LNCaP clone FGC (cell line): ENCODE data around the gene PITRM1.
"Not testable (repeated sequence)": the region's sequence is repeated elsewhere in the genome, so short reads cannot be mapped to it uniquely, and the experiment has no call there.

Source experiments
- DNase-seq: peaks from one replicate; pipeline ENCODE4 v3.0.0-alpha.2; 2011; ENCODE audit warnings: low read depth
- H3K4me3 ChIP-seq: 2 replicates; pipeline ENCODE4 v1.5.1; 2011; ENCODE audit warnings: mild to moderate bottlenecking, low read depth, low read length, control low read depth
- CTCF ChIP-seq: IDR thresholded peaks from 2 replicates; pipeline ENCODE4 v1.5.1; 2012; ENCODE audit warnings: mild to moderate bottlenecking; ENCODE audit not compliant: control insufficient read depth, insufficient read depth; ENCODE audit errors: extremely low read depth

Gene PITRM1

DNA sequence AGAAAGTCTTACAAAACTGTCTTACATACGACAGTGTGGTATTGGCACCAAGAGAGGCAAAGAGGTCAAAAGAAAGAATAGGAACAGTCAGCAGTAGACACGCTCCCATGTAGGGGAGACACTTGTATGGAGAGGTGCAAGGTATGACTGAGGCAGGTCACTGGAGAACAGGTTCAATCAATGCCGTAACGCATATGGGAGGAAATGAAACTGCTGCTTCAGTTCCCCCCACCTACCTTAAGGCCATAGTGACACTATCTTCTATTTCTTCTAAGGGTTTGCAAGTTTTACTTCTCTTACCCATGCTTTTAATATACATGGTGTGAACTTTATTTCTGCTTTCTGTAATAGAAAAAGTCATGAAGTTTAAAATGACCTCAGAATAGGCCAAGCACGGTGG is 5.5 kb upstream of the PITRM1 start:
- DNase-seq, result no peak
- no peak overlapping the region for H3K4me3 ChIP-seq
- no peak for TF ChIP-seq CTCF

DNA sequence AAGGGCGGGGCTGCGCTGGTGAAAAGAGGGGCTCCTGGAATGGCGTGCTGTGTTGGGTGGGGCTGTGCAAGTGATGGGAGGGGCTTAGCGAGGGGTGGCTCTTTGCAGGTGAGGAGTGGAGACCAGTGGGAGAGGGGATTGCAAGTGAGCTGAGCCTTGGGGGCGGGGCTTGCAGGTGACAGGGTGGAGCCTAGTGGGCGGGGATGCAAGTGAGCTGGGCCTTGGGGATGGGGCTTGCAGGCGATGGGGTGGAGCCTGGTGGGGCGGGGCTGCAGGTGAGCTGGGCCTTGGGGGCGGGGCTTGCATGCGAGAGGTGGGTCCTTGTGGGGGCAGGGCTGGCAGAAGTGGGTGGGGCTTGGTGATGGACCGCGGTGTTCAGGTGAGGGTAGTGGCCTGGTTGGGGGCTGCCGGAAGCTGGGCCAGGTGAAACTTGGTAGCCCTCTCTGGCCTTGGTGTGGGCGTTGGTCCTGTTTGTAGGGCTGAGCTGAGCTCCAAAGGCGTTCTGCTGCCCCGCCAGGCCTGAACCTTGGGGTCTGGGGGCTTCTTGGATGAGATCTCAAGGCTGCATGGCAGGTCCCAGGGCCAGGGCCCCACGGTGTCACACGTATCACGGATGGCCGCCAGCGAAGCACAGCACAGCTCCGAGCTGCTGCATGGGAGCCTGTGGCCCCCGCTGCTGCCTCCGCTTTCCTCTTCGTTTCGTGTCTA is 743 bp upstream of the PITRM1 start:
- DNase-seq, result no peak
- peak overlapping the region; percentile 56 for H3K4me3 ChIP-seq
- no peak for TF ChIP-seq CTCF

DNA sequence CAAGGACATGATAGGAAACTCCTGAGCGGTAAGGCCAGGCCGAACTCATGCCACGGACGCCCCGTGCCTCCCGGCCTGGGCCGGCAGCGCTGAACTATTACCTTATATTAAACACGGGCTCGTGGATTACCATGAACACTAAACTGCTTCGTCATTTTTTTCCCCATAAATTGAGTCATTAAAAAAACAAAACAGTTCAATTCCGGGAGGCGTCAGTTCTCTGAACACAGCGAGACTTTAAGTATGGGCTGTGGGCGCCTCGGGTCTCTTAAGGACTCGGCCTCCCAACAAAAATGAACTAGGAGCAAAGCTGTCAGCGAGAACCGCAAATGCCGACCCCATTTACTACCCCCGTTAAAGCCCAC is 519 bp downstream of the PITRM1 start:
- peak overlapping the region; percentile 94 for H3K4me3 ChIP-seq
- DNase-seq, result no peak
- no peak for TF ChIP-seq CTCF

DNA sequence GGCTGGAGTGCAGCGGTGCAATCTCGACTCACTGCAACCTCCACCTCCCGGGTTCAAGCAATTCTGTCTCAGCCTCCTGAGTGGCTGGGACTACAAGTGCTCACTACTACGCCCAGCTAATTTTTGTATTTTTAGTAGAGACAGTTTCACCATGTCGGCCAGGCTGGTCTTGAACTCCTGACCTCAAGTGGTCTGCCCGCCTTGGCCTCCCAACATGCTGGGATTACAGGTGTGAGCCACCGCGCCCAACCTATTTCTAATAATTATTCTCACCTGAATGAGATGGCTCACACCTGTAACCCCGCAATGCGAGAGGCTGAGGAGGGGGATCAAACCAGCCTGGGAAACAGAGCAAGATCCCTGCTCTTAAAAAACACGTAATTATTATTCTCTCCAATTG is 1.1 kb downstream of the PITRM1 start:
- not testable (repeated sequence) for DNase-seq
- H3K4me3 ChIP-seq, result peak overlapping the region; percentile 94

- no peak for TF ChIP-seq CTCF
- no peak overlapping the region for H3K4me3 ChIP-seq
- DNase-seq, result no peak
Observed at GRCh38 chr10:3169673-3170072, 2.9 kb downstream of the PITRM1 start.

- no peak for DNase-seq
- no peak overlapping the region for H3K4me3 ChIP-seq
- no peak for TF ChIP-seq CTCF
Observed at GRCh38 chr10:3169271-3169670, 3.3 kb downstream of the PITRM1 start.

DNA sequence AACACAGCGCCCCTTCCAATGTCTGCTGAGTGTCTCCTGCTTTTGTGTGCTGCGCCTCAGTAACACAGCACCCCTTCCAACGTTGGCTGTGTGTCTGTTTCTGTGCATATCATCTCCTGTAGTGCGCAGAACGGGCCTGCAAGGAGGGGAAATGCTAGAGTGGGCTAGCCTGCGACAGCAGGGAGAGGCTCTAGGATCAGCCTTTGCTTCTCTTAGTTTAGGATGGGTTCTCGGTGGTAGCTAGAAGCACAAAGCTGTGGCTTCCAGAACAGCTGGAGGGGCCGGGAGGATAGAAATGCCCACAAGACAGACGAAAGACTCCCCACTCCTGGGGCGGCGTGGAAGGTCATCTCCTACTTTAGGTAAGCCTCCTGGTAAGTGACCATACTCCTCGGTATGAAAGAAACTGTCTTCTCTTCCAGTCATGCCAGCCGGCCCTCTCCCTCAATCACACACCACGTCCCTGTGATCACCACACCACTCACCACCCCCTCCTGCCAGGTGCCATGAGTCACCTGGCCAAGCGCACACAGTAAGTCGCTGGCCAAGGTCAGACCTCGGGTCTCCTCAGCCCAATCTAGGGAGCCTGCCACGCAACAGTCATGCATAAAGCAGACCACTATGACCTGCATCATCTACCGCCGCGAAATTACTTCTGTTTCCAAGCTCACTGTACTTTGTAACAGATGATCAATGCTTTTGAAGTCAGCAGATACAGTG is 4.8 kb downstream of the PITRM1 start:
- no peak for TF ChIP-seq CTCF
- no peak overlapping the region for H3K4me3 ChIP-seq
- DNase-seq, result no peak
